Measurements from ENCODE around the gene PNP.

- no peak for TF ChIP-seq TAF1 (IDR thresholded peaks at IDR 0.05; ENCODE audit: low read depth, low read length)
- TF ChIP-seq POLR2AphosphoS5 (IDR thresholded peaks at IDR 0.05; ENCODE audit: low read depth, low read length): no peak
Measured at GRCh38 chr14:20441461-20441860, 27.7 kb upstream of the PNP start.

All from GM12891 (cell line).